Neural crest cell (in vitro differentiated cells): Measurements from ENCODE around the gene OTOF. TPM values are rescaled to one million over a fixed set of nuclear protein-coding genes. Genes with fewer than 3 reads are reported as not detected.

Experiments
- DNase-seq: peaks from one replicate; pipeline ENCODE4 v3.0.0; 2021; ENCODE audit warnings: low read depth, mixed read lengths, low spot score
- H3K27ac Mint-ChIP-seq: one replicate; pipeline ENCODE4 v1.8.0; 2021; ENCODE audit warnings: mild to moderate bottlenecking, mixed read lengths; ENCODE audit not compliant: unreplicated experiment
- H3K27me3 Mint-ChIP-seq: 2 replicates; pipeline ENCODE4 v1.8.0; 2021; ENCODE audit warnings: low read depth, mild to moderate bottlenecking, mixed read lengths
- H3K36me3 Mint-ChIP-seq: 2 replicates; pipeline ENCODE4 v1.8.0; 2021; ENCODE audit warnings: low read depth, mild to moderate bottlenecking, mixed read lengths
- H3K4me1 Mint-ChIP-seq: 2 replicates; pipeline ENCODE4 v1.8.0; 2021; ENCODE audit warnings: mixed read lengths
- H3K4me3 Mint-ChIP-seq: one replicate; pipeline ENCODE4 v1.8.0; 2021; ENCODE audit warnings: mild to moderate bottlenecking, mixed read lengths
- H3K9me3 Mint-ChIP-seq: 2 replicates; pipeline ENCODE4 v1.8.0; 2021; ENCODE audit warnings: mixed read lengths
- total RNA-seq: library from RNA; stranded (reverse); gene quantifications from 2 replicates; pipeline ENCODE4 v1.2.1, GENCODE V29; 2021
- TF ChIP-seq, protein P1 (sequence below): fragments of 200-600 bp; sonication (generic); conservative IDR thresholded peaks from 2 replicates; pipeline ENCODE4 v1.5.0; 2021; ENCODE audit warnings: antibody characterized with exemption, mild to moderate bottlenecking

OTOF gene
- total RNA-seq, 1 donor from 2014 or later = 0.19 TPM

DNA sequence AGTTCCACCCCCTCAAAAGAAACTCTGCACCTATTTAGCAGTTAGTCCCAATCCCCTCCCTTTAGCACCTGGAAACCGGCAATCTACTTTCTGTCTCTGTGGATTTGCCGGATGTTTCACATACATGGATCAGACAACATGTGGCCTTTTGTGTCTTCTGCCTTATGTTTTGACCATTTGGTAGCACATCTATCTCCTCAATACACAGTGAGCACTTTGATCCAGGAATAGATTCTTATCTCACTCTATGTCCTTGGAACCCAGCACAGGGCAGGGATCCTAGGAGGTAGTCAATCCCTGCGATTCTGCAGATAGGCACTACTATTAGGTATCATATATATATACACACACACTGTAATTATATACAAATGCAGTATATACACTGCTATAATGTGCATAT, 3.8 kb upstream of the OTOF start:
- Mint-ChIP-seq H3K27me3 (no peaks in the 10 kb centered on the region), H3K4me3 (no peak overlapping the region), H3K27ac (no peak overlapping the region)

DNA sequence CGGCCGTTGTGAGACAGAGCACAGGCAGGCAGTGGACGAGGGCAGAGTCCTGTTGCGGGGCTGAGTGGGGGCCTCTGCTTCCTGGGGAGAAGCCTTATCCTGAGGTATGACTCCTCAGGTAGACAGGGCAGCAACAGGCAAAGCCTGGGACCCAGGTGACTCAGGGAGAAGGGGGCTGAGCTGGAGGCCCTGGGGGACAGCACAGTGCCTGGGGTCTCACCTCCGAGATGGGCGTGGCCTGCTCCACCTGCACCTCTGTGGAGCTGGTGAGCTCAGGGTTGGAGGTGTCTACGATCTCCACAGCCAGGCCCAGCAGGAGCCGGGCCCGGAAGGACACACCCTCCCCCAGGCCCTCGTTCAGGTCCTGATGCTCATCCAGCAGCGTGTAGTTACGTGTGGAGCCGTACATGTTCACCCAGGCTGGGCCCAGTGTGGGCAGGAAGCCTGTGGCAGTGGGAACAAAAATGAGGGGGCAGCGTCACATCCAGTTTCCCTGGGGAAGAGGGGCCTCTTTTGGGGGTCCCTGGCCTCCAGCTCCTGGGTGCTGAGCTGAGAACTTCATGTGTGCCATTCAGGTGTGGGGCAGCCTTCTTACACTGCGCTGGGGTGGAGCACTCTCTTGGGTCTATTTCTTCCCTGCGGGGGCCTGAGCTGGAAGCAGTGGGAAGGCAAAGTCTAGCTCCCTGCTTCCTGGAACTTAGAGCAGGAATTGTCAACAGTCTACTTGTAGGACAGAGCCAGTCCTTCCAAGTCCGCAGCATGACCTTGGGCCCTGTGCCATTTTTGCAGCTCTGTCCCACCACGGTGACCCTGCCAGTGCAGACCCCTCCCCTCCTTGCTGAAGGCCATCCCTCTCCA, 2.9 kb upstream of the OTOF start:
- Mint-ChIP-seq H3K27ac (no peak overlapping the region), H3K27me3 (no peaks in the 10 kb centered on the region), H3K4me3 (no peak overlapping the region), H3K36me3 (no peaks in the 10 kb centered on the region), H3K9me3 (no peaks in the 10 kb centered on the region), H3K4me1 (peaks cover 7% of the 10 kb centered on the region)
- DNase-seq = no peak
- TF ChIP-seq, protein P1, sequence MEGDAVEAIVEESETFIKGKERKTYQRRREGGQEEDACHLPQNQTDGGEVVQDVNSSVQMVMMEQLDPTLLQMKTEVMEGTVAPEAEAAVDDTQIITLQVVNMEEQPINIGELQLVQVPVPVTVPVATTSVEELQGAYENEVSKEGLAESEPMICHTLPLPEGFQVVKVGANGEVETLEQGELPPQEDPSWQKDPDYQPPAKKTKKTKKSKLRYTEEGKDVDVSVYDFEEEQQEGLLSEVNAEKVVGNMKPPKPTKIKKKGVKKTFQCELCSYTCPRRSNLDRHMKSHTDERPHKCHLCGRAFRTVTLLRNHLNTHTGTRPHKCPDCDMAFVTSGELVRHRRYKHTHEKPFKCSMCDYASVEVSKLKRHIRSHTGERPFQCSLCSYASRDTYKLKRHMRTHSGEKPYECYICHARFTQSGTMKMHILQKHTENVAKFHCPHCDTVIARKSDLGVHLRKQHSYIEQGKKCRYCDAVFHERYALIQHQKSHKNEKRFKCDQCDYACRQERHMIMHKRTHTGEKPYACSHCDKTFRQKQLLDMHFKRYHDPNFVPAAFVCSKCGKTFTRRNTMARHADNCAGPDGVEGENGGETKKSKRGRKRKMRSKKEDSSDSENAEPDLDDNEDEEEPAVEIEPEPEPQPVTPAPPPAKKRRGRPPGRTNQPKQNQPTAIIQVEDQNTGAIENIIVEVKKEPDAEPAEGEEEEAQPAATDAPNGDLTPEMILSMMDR = no peak

More for the DNA sequence above, 3.8 kb upstream of the OTOF start:
- Mint-ChIP-seq H3K9me3 (no peaks in the 10 kb centered on the region), H3K36me3 (no peaks in the 10 kb centered on the region), H3K4me1 (peaks cover 7% of the 10 kb centered on the region)
- no peak for DNase-seq
- TF ChIP-seq, protein P1 = no peak

DNA sequence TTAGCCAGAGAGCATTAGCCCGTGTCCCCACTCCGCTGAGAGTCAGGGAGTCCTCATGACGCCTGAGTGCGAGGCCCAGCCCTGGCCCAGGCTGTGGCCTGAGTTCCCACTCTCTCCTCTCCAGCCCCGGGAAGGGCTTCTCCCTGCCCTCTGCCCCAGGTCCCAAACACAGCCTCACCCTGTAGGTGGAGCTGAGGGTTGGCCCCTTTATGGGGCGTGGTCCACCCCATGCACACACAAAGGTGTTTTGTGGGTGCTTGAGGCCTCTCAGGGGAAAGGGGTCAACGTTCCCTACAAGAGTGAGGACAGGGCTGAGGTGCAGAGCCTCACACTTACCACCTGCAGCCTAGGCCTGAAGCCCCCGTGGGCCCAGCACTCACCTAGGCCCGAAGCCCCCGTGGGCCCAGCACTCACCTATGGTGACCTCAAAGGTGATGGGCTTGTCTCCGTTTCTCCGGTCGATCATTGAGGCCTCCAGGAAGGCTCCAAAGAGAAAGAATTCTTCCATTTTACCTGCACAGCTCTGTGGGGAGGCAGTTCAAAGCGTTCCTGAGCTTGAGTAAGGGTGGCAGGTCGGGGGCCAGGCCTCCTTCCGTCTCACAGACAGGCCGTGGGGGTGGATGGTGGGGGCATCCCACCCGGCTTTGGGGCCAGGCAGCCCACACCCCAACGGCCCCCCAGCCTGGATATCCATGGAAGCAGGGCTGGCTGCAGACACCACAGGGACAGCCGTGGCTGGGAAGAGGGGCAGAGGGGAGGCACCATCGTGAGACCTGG, 2.1 kb upstream of the OTOF start:
- no peak overlapping the region for H3K4me3 Mint-ChIP-seq
- H3K4me1 Mint-ChIP-seq = peaks cover 7% of the 10 kb centered on the region
- H3K9me3 Mint-ChIP-seq = no peaks in the 10 kb centered on the region
- no peaks in the 10 kb centered on the region for H3K27me3 Mint-ChIP-seq
- TF ChIP-seq, protein P1 = no peak
- H3K36me3 Mint-ChIP-seq = no peaks in the 10 kb centered on the region
- DNase-seq = no peak
- H3K27ac Mint-ChIP-seq = no peak overlapping the region

DNA sequence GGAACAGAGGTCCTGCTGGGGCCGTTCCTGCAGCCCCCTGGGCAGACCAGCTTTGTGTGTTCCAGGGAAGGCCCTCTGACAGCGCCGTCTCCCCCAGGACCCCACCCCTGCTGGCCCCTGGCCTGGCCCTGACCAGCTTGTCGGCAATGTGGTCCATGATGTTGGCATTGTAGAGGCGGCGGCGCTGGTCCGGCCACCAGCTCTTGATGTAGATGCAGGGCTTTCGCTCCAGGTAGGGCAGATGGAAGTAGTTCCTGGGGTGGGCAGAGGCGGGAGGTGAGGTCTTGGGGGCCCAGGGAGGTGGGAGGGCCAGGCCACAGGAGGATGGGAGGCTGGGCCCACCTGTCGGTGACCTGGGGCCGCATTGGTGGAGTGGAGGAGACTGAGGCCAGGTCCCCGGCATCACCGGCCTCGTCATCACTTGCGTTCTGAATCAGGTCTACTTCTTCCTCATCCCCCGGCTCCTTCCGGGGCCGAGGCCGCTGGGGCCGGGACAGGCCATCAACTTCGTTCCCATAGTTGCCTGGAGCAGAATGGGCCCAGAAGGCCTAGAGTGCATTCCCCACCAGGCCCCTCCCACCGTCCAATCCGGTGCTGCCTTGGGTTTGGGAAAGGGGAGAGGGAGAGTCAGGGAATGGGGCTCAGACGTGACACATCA, 1.3 kb upstream of the OTOF start:
- no peak for DNase-seq
- H3K9me3 Mint-ChIP-seq = no peaks in the 10 kb centered on the region
- no peak overlapping the region for H3K4me3 Mint-ChIP-seq
- no peaks in the 10 kb centered on the region for H3K36me3 Mint-ChIP-seq
- TF ChIP-seq, protein P1 = no peak
- peaks cover 7% of the 10 kb centered on the region for H3K4me1 Mint-ChIP-seq
- H3K27me3 Mint-ChIP-seq = no peaks in the 10 kb centered on the region
- no peak overlapping the region for H3K27ac Mint-ChIP-seq

DNA sequence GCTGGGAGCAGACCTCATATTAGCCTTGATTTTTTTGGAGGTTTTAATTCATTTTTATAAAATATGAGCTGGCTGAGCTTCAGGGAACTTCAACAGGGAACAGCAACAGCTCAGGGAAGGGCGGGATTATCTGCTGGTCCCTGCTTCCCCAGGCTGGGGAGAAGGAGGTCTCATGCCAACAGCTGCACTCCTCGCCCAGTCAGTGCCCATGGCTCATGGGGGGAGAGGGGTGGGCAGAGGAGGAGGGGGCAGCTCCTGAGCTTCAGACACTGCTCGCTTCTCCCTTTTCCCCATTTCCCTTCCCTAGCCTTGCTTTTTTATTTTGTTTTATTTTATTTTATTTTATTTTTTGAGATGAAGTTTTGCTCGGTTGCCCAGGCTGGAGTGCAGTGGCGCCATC, 442 bp upstream of the OTOF start:
- H3K27ac Mint-ChIP-seq = no peak overlapping the region
- H3K27me3 Mint-ChIP-seq = no peaks in the 10 kb centered on the region
- H3K9me3 Mint-ChIP-seq = no peaks in the 10 kb centered on the region
- TF ChIP-seq, protein P1 = no peak
- H3K36me3 Mint-ChIP-seq = no peaks in the 10 kb centered on the region
- peaks cover 7% of the 10 kb centered on the region for H3K4me1 Mint-ChIP-seq
- no peak overlapping the region for H3K4me3 Mint-ChIP-seq
- DNase-seq = no peak
